HG03066 (cell line): ENCODE data around the gene KIAA1191.

Experiments used
- ATAC-seq: cut with Tn5 transposase; IDR thresholded peaks from one replicate; pipeline ENCODE4 v1.9.1; 2021; ENCODE audit warnings: low read depth; ENCODE audit not compliant: unreplicated experiment

The KIAA1191 gene

GRCh38 chr5:176391479-176391878 is 29.9 kb upstream of the KIAA1191 start:
- ATAC-seq = no peak

- ATAC-seq = peak; percentile 25
Observed at GRCh38 chr5:176389135-176390123, 27.9 kb upstream of the KIAA1191 start.

DNA sequence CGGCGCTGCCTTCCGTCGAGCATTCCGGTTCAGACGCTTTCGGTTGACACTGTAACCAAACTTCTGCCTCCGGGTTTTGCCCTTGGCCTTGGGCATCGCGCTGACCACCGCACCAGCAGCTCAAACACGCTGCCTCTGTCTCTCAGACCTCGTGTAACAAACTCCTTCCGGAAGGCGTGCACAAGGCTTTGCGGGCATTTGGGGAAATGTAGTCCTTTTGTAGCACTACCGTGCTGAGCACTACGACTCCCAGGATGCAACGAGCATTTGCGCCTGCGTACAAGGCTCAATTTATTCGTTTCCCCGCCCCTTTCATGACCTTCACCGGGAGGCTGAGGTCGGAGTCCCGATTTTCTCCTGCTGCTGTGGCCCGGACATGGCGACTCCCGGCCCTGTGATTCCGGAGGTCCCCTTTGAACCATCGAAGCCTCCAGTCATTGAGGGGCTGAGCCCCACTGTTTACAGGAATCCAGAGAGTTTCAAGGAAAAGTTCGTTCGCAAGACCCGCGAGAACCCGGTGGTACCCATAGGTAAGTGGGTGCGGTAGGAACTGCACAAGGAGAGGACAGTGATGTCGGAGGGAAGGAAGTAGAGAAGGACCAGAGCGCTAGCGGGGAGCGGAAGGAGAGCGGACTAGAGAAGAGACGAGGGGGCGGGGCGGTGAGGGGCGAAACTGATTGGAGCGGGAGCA is 27.0 kb upstream of the KIAA1191 start, which contains the start of the genes HIGD2A and NOP16:
HIGD2A (plus strand) TSS at position 308 of the 691 bp plus-strand sequence; CDS start at position 377, 69 bp downstream.
NOP16 (minus strand) TSS at position 155 of the 691 bp plus-strand sequence; CDS start at position 96, 59 bp downstream.
- peak; percentile 88 for ATAC-seq

- ATAC-seq = no peak
Observed at GRCh38 chr5:176388003-176388443, 26.5 kb upstream of the KIAA1191 start.

DNA sequence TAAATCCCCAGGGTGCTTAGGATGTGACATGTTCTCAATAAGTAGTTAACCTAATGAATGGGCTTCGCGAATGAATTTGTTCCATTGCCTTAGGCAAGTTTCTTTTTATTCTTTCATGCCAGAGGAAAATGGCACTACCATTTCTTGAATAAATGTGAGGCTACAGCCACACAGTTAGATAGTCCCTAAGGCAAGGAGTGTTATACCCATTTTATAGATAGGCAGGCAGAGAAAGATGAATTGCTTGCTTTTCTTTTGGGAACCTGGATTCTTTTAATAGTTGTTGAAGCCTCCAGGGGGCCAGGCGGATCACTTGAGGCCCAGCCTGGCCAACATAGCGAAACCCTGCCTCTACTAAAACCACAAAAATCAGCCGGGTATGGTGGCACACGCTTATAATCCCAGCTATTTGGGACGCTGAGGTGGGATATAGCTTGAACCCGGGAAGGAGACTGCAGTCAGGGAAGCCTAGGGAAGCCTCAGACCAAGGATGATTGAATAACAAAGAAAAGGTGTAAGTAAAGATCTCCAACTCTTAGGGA is 25.9 kb upstream of the KIAA1191 start:
- no peak for ATAC-seq

DNA sequence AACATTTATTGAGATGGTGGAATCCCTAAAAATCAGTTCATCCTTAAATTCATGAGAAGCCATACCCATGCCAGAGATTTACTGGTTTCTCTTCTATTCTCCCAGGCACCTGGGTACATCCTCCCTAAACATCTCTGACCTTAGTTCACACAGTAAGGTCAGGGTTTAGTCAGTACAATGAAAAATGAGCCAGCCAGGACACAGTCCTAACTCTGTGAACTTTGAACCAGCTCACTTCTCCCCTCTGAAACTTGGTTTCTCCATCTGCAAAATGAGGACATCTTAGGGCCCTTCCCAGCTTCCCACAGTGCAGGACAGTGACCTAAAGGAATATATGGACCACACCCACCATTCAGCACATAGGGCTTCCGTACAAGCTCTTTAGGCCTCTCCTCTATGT is 24.9 kb upstream of the KIAA1191 start:
- no peak for ATAC-seq

- no peak for ATAC-seq
Observed at GRCh38 chr5:176384991-176385390, 23.4 kb upstream of the KIAA1191 start.

DNA sequence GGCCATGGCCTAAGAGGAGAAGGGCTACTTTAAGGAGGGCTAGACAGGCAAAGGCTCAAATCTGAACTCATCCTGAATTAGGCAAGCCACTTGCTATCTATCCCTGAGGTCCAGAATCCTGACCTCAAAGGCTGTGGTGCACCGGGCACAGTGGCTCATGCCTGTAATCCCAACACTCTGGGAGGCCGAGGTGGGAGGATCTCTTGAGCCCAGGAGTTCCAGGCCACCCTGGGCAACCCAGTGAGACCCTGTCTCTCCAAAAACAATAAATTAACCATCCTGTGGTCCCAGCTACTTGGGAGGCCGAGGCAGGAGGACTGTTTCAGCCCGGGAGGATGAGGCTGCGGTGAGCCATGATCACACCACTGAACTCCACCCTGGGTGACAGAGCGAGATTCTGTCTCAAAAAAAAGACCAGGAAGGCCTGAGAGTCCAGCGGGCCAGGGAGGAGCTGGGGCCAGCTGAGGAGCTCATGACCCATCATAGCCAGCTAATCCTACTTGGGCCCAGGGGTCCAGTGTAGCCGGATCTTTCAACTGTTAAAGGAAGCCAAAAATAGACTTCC is 22.9 kb upstream of the KIAA1191 start:
- no peak for ATAC-seq

GRCh38 chr5:176383961-176384360 is 22.4 kb upstream of the KIAA1191 start:
- no peak for ATAC-seq

GRCh38 chr5:176383248-176383905 is 21.8 kb upstream of the KIAA1191 start:
- ATAC-seq = no peak

GRCh38 chr5:176382721-176383120 is 21.2 kb upstream of the KIAA1191 start:
- ATAC-seq = no peak

DNA sequence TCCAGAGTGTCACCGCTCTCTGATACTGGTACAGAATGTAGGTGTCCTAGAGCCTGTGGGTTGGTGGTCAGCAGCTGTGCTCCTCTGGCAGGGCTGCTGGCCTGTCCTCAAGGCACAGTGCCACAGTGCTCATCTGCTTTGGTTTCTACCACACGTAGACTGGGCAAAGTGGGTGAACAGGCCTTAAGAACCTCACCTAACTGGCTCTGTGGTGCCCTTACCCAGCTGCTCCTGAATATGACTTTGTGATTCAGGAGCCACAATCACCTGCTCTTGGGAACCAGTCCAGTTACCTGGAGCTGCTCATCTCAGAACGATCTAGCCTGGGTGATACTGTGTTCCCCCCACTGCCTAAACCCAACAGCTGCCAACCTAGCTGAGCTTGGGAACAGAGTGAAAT is 20.4 kb upstream of the KIAA1191 start:
- no peak for ATAC-seq

DNA sequence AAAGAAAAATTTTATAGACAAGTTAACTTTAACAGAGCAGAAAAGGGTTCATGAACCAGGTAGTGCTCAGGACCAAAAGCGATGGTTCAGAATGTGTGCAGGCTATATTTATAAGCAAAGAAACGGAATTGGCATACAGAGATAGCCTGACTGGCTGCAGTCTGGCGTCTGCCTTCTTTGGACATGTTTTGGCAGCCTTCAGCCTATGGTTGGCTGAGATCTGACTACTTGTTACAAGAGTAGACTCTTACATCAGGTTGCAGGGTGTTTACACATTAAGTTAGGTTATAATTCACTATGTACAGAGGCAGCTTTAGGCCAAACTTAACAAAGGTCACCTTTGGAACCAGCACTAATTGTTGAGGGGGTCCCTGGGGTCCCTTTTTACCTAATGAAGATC is 19.9 kb upstream of the KIAA1191 start:
- ATAC-seq = no peak

GRCh38 chr5:176379881-176380280 is 18.3 kb upstream of the KIAA1191 start:
- no peak for ATAC-seq

DNA sequence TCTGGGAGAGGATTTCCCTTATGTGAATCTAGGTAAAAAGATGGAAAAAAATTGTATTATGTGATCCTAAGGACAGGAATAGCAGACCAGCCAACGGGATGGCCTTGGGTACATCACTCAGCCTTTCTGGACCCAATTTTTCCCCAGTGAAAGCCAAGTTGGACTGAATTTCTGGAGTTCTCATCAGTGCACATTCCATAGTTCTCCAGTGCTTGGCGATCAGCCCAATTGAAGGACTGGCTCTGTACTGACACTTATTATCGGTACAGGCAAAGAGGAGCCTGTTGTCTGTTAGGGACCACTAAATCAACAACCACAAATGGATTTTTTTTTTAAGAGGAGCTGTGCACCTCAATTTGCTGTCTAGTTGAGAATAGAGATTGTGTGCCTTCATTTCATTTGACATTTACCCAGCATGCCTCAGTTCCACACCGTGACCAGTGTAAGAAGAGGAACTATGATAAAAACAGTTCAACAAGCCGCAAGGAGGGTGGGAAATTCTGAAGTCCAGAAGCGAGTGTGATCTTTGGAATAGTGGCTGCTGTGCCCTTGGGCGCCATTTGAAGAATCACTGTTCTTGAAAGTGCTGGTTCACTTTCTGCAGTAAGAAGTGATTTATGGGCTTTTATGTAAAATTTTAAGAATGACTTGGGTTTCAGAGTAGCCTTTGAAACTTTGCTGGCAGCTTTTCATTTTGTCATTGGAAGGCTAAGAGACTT is 11.7 kb upstream of the KIAA1191 start:
- ATAC-seq = no peak

DNA sequence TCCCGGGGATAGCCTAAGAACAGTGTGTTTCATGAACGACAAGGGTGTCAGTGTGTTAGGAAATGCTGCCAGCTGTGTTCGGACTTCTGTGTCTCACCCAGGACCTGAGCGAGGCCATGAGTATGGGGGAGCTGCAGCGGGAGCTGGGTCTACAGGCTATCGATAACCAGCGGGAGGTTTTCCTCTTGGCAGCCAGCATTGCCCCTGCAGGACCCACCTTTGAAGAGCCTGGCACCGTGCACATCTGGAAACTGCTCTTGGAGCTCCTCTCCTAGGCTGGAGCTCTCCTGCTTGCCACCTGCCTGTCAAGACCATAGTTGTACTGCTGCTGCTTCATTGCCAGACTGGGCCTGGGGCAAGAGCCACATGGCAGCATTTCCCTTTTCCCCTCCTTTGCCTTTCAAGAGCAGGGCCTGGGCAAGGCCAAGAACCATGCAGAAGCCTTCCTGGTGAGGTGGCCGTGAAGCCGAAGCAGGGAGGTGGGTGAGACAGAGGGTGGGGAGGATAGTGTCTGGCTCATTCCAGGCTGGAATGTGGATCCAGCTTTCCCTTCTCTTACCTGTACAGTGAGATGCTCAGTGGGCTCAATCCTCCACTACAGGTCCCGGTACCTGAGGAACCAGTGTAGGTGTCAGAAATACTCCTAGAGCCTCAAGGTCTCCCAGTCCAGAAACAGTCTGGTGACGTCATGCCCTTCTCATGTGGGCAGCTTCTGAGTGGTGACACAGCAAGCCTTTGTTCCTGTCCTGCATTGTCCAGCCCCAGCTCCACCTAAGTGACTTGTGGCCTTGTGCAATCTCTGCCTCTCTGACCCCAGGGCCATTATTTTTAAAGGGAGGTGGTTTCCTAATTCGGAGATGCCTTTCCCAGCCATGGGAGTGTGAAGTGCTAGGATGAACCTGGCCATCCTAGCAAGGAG is 10.3 kb upstream of the KIAA1191 start:
- ATAC-seq = no peak

- ATAC-seq = no peak
Observed at GRCh38 chr5:176369934-176370711, 8.6 kb upstream of the KIAA1191 start.

- ATAC-seq = no peak
Observed at GRCh38 chr5:176368726-176369125, 7.2 kb upstream of the KIAA1191 start.
